Omental fat pad (tissue), 4 donors: ENCODE data around the gene IL2RA. TPM values are rescaled to one million over a fixed set of nuclear protein-coding genes. Genes with fewer than 3 reads are reported as not detected.
"Not testable (repeated sequence)": the region's sequence is repeated elsewhere in the genome, so short reads cannot be mapped to it uniquely, and the experiment has no call there.

Source experiments
- ATAC-seq: fragments of 150-250 bp; one replicate; pipeline ENCODE4 v1.9.1; 2016; ENCODE audit warnings: mild to moderate bottlenecking, moderate library complexity; ENCODE audit not compliant: low FRiP score
- DNase-seq: peaks from one replicate; pipeline ENCODE4 v3.0.0-alpha.2; 2019; ENCODE audit warnings: low spot score
- total RNA-seq, 4 donors: library from RNA; depleted of rRNA; stranded (reverse); fragments of >200 nt; gene quantifications; one replicate each; pipeline ENCODE4 v1.1.0, GENCODE V29; 2016
- TF ChIP-seq, protein P1 (sequence below), 3 donors: fragments of 450-650 bp; IDR thresholded peaks; one replicate each; pipeline ENCODE4 v1.5.1; 2016 to 2017; ENCODE audit warnings: antibody characterized with exemption in 3 of 3, mild to moderate bottlenecking in 3 of 3, moderate library complexity in 2 of 3

The IL2RA gene
- total RNA-seq, result 10 to 100 TPM in 1 of 4 donors, 1 to 10 TPM in 2, under 1 TPM in 1; 0.69 to 25.0 (median 7.1) TPM

- DNase-seq (no peak), ATAC-seq (no peak)
- TF ChIP-seq, protein P1, sequence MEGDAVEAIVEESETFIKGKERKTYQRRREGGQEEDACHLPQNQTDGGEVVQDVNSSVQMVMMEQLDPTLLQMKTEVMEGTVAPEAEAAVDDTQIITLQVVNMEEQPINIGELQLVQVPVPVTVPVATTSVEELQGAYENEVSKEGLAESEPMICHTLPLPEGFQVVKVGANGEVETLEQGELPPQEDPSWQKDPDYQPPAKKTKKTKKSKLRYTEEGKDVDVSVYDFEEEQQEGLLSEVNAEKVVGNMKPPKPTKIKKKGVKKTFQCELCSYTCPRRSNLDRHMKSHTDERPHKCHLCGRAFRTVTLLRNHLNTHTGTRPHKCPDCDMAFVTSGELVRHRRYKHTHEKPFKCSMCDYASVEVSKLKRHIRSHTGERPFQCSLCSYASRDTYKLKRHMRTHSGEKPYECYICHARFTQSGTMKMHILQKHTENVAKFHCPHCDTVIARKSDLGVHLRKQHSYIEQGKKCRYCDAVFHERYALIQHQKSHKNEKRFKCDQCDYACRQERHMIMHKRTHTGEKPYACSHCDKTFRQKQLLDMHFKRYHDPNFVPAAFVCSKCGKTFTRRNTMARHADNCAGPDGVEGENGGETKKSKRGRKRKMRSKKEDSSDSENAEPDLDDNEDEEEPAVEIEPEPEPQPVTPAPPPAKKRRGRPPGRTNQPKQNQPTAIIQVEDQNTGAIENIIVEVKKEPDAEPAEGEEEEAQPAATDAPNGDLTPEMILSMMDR (IDR thresholded peaks at IDR 0.05), result no peak
These were observed at the start of gene IL2RA for GRCh38 chr10:6062101-6062771. Gene IL2RA, minus strand, starts transcription at chr10:6062367. Its CDS starts 216 bp downstream, at chr10:6062151.

DNA sequence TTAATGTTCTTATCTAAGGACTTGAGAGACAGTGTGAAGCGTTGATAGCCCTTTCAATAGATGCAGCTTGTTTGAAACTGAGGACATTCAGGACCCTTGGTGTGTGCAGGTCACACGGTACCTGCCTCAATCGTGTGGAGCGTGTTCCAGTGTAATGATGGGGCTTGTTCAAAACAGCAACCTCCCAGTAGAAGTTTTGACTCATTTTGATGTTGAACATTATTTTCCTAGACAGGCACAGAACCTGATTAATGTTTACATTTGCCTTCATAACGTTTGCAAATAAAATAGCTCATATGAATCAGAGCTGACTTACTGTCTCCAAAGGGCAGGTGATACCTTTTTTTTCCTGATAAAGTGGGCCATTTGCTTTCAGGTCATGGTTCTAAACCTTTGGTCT lies 48.0 kb upstream of the IL2RA start:
- ATAC-seq, result no peak
- TF ChIP-seq, protein P1 (IDR thresholded peaks at IDR 0.05), result no peak

GRCh38 chr10:6109444-6109775 lies 47.2 kb upstream of the IL2RA start:
- no peak for ATAC-seq
- TF ChIP-seq, protein P1 (IDR thresholded peaks at IDR 0.05), result no peak

More for the DNA sequence above, 48.0 kb upstream of the IL2RA start:
- DNase-seq, result no peak

DNA sequence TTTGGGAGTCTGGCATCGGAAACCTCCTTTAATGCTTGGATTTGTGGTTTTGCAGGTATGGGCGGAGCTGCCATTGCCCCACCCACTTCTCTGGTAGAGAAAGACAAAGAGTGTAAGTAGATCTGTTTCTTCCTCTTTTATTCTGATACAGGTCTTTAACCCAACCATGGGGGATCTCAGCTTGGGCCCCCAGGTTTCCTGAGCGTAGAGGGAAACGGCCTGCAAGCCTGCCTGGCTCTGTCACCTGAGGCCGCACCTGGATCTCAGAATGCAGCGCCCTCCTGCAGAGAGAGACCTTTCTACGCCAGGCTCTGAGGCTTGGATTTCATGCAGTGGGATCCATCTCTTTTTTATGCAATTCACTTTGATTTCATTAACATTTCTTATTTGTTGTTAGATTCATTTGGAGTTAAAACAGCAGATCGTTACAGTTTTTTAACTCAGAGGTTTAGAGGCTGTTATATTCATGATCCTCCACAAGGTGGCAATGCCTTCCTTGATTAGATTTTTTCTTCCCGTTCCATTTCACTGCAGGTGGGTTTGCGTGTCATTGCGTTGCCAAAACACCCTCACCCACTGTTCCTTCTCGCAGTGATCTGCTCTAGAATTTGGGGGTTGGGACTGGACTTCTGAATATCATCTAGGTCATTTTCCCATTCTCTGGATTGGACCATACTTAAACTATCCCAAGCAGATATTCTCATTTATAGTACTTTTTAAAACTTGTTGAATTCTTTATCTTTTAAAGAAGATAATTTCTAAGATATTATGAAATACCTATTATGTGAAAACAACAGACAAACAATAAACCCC lies 46.7 kb upstream of the IL2RA start:
- TF ChIP-seq, protein P1 (IDR thresholded peaks at IDR 0.05), result peak in 2 of 3 donors; percentile 20 to 51
- no peak for ATAC-seq
- no peak for DNase-seq

More at GRCh38 chr10:6109444-6109775, 47.2 kb upstream of the IL2RA start:
- DNase-seq, result no peak

DNA sequence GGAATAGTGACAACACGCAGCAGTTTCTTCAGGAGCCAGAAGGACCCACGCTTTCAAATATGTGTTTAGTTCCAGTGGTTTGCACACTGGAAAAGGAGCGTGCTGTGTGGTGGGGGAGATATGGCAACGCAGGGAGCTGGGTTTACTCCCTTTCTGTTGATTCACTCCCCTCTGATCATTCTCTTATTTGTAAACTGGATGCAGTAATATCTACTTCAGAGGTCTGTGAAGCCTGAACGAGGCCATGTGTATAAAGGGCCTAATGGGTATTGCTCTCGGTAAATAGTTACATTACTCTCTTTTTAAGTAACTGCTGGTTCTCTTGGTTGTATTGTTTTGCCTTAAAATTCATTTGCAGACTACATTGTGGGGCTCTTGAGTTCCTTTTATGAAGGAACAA lies 45.9 kb upstream of the IL2RA start:
- DNase-seq (no peak), ATAC-seq (no peak)
- TF ChIP-seq, protein P1 (IDR thresholded peaks at IDR 0.05), result no peak

- not testable (repeated sequence) for DNase-seq, ATAC-seq
These were observed 45.4 kb upstream of the IL2RA start for GRCh38 chr10:6107616-6108015.

- TF ChIP-seq, protein P1 (IDR thresholded peaks at IDR 0.05), result no peak
- DNase-seq (no peak), ATAC-seq (no peak)
These were observed 41.4 kb upstream of the IL2RA start for GRCh38 chr10:6103591-6103990.
